ENCODE data around the gene CLNK.
"Not testable (repeated sequence)": the region's sequence is repeated elsewhere in the genome, so short reads cannot be mapped to it uniquely, and the experiment has no call there.

CLNK gene

DNA sequence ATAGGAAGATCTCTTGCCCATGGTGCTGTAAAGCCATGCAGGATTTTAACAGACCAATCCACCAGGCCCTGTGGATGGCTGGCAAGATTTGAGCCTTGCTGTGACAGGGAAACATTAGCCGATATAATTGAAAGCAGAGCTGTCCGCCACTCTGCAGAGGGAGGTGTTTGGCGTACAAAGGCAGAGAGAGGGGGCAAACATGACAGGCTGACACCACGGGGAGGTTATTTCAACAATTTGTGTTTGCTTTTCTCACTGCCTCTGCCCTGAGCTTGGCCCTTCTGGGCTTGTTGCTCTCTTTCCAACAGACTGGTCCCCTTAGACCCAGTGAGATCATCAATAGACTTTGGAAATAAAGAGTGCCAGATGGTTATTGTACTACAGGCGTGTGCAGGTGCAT lies 59.4 kb downstream of the CLNK start:
- Mint-ChIP-seq H3K9me3 (no peaks in the 10 kb centered on the region), H3K27me3 (peaks cover 5% of the 10 kb centered on the region), H3K4me1 (ENCODE audit: low read depth) (no peaks in the 10 kb centered on the region), H3K36me3 (ENCODE audit: low read depth) (no peaks in the 10 kb centered on the region), H3K4me3 (no peak overlapping the region), H3K27ac (no peak overlapping the region)
- intact Hi-C loops (cut with micrococcal nuclease): no loop called here

DNA sequence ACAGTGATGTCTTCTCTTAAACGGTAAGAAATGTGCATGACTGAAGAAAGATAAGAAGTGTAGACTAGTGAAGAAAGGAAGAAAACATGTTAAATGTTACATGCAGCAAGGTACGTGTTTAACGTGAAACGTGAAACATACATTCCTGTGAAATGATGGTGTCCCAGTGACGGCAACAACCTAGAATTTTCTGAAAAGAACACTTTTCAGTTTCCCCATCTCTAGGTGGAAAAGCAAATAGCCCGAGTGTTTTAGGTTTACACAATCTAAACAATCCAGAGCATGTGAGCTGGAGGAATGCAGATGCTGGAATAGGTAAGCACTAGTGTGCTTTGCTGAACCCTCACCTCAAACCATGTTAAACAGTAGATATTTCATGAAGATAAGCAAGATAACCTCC lies 60.7 kb downstream of the CLNK start:
- H3K27me3 Mint-ChIP-seq: peaks cover 3% of the 10 kb centered on the region
- no peaks in the 10 kb centered on the region for H3K4me1 Mint-ChIP-seq (ENCODE audit: low read depth)
- H3K36me3 Mint-ChIP-seq (ENCODE audit: low read depth): no peaks in the 10 kb centered on the region
- no peaks in the 10 kb centered on the region for H3K9me3 Mint-ChIP-seq
- intact Hi-C loops (cut with micrococcal nuclease): no loop called here
- no peak overlapping the region for H3K4me3 Mint-ChIP-seq
- H3K27ac Mint-ChIP-seq: no peak overlapping the region

DNA sequence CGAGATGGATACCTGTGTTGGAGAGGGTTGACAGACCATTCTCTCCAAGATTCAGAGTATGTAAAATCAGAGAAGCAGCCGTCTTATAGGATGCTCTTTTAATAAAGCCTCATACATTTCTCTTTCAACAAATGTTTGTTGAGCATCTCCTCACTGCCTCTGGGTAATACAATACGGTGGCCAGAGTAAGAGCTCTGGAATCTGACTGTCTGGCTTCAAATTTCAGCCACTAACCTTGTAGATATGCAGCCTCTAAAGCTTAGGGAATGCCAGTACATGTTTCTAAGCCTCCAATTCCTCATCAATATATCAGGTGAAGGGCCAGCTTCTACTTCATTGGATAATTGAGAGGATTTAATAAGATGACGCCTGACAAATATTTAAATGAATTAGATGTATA lies 61.3 kb downstream of the CLNK start:
- intact Hi-C loops (cut with micrococcal nuclease): no loop called here
- no peaks in the 10 kb centered on the region for H3K36me3 Mint-ChIP-seq (ENCODE audit: low read depth)
- no peak overlapping the region for H3K27ac Mint-ChIP-seq
- no peak overlapping the region for H3K4me3 Mint-ChIP-seq
- H3K9me3 Mint-ChIP-seq: no peaks in the 10 kb centered on the region
- no peaks in the 10 kb centered on the region for H3K4me1 Mint-ChIP-seq (ENCODE audit: low read depth)
- H3K27me3 Mint-ChIP-seq: peaks cover 1% of the 10 kb centered on the region

DNA sequence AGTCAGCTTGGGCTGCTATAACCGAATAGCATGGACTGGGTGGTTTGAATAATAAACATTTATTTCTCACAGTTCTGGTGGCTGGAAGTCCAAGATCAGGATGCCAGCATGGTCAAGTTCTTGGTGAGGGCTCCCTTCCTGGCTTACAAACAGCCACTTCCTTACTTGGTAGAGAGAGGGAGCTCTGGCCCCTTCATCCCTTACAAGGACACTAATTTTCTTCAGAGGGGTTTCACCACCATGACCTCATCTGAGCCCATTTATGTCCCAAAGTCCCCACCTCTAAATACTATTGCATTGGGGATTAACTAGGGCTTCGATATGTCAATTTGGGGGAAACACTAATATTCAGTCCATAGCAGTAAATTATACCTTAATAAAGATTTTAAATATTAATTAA lies 61.8 kb downstream of the CLNK start:
- Mint-ChIP-seq H3K9me3 (no peaks in the 10 kb centered on the region), H3K27ac (no peak overlapping the region), H3K27me3 (peaks cover 1% of the 10 kb centered on the region), H3K4me1 (ENCODE audit: low read depth) (no peaks in the 10 kb centered on the region), H3K36me3 (ENCODE audit: low read depth) (no peaks in the 10 kb centered on the region), H3K4me3 (no peak overlapping the region)
- intact Hi-C loops (cut with micrococcal nuclease): no loop called here

DNA sequence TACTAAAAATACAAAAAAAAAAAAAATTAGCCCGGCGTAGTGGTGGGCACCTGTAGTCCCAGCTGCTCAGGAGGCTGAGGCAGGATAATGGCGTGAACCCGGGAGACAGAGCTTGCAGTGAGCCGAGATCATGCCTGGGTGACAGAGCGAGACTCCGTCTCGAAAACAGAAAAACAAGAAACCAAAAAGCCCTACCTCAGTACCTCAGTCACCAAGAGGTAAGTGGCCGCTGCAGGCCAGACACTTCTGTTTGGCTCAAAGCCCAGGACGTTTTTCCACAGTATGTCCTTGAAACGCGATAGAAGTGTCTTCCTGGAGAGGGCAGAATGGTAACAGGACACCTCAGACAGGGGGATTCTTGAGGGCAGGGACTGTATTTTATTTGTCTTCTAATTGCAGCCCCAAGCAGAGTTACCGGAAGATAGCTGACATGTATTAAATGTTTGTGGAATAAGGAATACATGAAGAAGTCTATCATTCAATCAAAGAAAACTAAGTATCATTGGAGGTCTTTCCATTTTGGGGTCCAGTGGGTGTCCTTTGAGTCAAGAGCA lies 63.6 kb downstream of the CLNK start:
- Mint-ChIP-seq H3K36me3 (ENCODE audit: low read depth) (no peaks in the 10 kb centered on the region), H3K27me3 (peaks cover 1% of the 10 kb centered on the region), H3K9me3 (no peaks in the 10 kb centered on the region), H3K4me3 (no peak overlapping the region), H3K4me1 (ENCODE audit: low read depth) (no peaks in the 10 kb centered on the region), H3K27ac (no peak overlapping the region)
- intact Hi-C loops (cut with micrococcal nuclease): no loop called here

DNA sequence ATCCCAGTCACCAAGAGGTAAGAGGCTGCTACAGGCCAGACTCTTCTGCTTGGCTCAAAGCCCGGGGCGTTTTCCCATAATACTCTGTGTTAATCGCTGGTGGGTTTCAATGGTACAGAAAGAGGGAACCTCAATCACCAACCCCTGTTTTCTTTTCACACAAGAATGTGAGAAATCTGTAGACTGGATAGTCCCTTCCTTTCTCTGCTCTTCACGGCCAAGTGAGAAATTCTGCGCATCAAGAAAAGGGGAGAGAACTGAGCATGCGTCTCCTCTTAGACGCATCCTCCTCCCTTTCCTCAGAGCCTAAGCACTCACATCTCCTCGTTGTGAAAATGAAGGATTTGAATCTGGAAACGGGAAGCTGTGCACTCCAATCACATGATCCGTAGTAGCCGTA lies 64.7 kb downstream of the CLNK start:
- H3K36me3 Mint-ChIP-seq (ENCODE audit: low read depth): no peaks in the 10 kb centered on the region
- H3K9me3 Mint-ChIP-seq: no peaks in the 10 kb centered on the region
- no peak overlapping the region for H3K27ac Mint-ChIP-seq
- intact Hi-C loops (cut with micrococcal nuclease): no loop called here
- no peaks in the 10 kb centered on the region for H3K4me1 Mint-ChIP-seq (ENCODE audit: low read depth)
- H3K27me3 Mint-ChIP-seq: peaks cover 1% of the 10 kb centered on the region
- no peak overlapping the region for H3K4me3 Mint-ChIP-seq

DNA sequence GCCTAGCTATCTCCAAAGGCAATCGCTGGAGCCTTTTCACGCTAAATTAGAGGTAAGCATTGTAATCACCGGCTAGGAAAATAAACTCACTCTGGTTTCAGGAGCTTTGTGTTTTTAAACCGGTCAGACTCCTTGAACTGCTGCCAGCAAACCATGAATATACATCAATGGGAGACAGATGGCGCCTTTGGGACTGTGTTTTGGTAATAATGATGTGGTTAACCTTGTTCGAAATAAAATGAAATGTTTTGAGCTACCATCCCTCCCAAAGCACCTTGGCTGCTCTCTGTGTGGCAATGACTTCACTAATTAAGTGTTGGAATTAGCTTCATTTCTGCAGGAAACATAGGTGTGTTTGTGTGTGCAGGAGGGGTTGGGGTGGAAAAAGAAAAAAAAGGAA lies 65.3 kb downstream of the CLNK start:
- intact Hi-C loops (cut with micrococcal nuclease): no loop called here

DNA sequence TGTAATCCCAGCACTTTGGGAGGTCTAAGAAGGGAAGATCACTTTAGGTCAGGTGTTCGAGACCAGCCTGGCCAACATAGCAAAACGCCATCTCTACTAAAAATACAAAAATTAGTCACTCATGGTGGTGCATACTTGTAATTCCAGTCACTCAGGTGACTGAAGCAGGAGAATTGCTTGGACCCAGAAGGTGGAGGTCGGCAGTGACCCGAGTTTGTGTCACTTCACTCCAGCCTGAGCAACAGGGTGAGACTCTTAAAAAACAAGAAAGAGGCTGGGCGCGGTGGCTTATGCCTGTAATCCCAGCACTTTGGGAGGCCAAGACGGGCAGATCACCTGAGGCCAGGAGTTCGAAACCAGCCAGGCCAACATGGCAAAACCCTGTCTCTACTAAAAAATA lies 69.6 kb downstream of the CLNK start:
- H3K4me3 Mint-ChIP-seq: not testable (repeated sequence)

More for the DNA sequence above, 65.3 kb downstream of the CLNK start:
- Mint-ChIP-seq H3K9me3 (no peaks in the 10 kb centered on the region), H3K27ac (no peak overlapping the region), H3K27me3 (peaks cover 1% of the 10 kb centered on the region), H3K4me3 (no peak overlapping the region), H3K36me3 (ENCODE audit: low read depth) (no peaks in the 10 kb centered on the region), H3K4me1 (ENCODE audit: low read depth) (no peaks in the 10 kb centered on the region)

DNA sequence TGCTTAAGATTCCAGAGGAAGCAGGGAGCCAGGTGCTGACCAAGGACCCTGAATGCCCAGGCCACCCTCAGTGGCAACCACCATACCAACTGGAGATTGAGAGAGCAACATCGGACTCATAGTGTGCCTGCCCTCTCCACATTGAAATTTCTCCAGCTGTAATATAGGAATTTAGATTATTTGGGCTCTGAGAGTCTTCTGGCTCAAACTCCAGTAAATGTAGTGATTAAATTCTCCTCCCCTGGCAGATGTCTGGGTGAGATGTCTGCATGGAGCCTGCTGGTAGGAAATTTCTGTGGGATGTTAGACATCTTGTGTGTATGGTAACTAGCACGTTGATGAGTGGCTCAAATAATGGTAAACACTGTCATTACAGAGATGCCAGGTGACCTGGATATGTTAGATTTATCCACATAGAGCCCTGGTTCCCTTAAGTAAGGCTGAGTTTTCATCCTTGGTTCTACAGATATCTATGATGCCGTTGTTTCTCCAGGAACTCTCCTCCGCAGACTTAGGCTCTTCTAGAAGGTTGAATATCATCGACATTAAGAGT lies 70.6 kb downstream of the CLNK start:
- intact Hi-C loops (cut with micrococcal nuclease): no loop called here

More for the DNA sequence above, 69.6 kb downstream of the CLNK start:
- H3K27ac Mint-ChIP-seq; H3K9me3 Mint-ChIP-seq; H3K27me3 Mint-ChIP-seq; H3K4me1 Mint-ChIP-seq (ENCODE audit: low read depth); intact Hi-C loops (cut with micrococcal nuclease); H3K36me3 Mint-ChIP-seq (ENCODE audit: low read depth): not testable (repeated sequence)

DNA sequence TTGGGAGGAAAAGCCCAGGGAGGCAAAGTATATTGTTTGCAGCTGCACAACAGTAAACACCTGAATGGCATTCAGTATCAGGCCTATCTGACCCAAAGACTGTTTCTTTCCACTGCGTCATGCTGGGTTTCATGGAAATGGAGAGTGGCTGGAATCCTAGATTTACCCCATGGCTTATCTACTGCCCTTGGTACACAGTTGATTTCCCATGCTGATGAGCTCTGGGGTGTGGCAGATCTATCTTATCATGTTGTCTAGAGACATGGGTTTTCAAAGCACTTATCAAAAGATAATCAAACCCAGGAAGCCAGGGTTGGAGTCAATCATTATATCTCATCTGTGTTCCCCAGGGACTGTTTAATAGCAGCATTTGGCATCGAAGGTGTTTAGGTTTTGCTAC lies 72.1 kb downstream of the CLNK start:
- no peaks in the 10 kb centered on the region for H3K4me1 Mint-ChIP-seq (ENCODE audit: low read depth)
- H3K36me3 Mint-ChIP-seq (ENCODE audit: low read depth): no peaks in the 10 kb centered on the region
- H3K27ac Mint-ChIP-seq: no peak overlapping the region
- H3K4me3 Mint-ChIP-seq: no peak overlapping the region
- no peaks in the 10 kb centered on the region for H3K9me3 Mint-ChIP-seq
- no peaks in the 10 kb centered on the region for H3K27me3 Mint-ChIP-seq
- intact Hi-C loops (cut with micrococcal nuclease): no loop called here

More for the DNA sequence above, 70.6 kb downstream of the CLNK start:
- Mint-ChIP-seq H3K4me3 (no peak overlapping the region), H3K36me3 (ENCODE audit: low read depth) (no peaks in the 10 kb centered on the region), H3K9me3 (no peaks in the 10 kb centered on the region), H3K4me1 (ENCODE audit: low read depth) (no peaks in the 10 kb centered on the region), H3K27me3 (no peaks in the 10 kb centered on the region), H3K27ac (no peak overlapping the region)

DNA sequence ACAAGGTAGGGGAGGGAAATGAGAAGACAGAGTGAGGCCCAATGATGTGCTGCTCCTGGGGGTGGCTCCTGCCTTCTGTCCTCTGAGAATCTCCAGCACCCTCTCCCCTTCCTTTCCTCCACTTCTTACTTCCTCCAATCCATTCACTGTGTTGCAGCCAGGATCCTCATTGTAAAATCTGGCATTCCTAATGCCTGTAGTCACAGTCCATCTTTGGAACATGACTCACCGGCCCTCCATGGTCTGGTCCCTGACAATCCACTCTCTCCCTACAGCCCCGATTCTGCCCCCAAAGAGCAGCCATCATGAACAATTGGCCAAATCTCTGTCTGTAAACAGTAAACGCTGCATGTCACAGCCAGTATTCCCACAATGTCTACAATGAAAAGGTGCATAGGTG lies 72.9 kb downstream of the CLNK start:
- no peak overlapping the region for H3K27ac Mint-ChIP-seq
- H3K36me3 Mint-ChIP-seq (ENCODE audit: low read depth): no peaks in the 10 kb centered on the region
- intact Hi-C loops (cut with micrococcal nuclease): no loop called here
- H3K27me3 Mint-ChIP-seq: no peaks in the 10 kb centered on the region
- H3K9me3 Mint-ChIP-seq: no peaks in the 10 kb centered on the region
- no peaks in the 10 kb centered on the region for H3K4me1 Mint-ChIP-seq (ENCODE audit: low read depth)
- no peak overlapping the region for H3K4me3 Mint-ChIP-seq

DNA sequence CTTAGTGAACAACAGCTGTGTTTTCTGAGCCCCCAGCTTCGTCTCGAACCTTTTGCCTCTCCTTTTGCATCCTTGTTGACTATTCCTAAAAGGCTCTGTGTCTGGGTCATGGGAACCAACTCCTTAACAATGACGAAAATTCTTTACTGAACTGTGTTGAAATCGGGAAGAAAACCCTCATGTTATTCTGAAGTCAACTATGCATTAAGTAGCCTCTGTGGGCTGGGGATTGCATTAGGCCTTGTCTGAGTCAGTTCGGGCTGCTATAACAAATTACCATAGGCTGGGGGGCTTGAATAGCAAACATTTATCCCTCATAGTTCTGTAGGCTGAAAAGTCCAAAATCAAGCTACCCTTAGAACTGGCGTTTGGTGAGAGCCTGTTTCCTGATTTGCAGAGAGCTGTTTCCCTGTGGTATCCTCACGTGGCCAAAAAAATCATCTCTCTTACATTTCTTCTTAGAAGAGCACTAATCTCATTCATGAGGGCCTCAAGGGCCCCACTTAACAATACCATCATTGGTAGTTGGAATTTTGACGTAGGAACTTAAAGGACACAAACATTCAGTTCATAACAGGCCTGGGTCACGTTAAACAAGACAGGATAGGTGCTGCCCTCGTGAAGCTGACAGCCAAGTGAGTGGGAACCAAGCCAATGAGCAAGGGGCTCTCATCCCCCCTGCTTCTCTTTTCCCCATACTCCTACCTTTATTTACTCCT lies 75.9 kb downstream of the CLNK start:
- Mint-ChIP-seq H3K9me3 (no peaks in the 10 kb centered on the region), H3K27me3 (no peaks in the 10 kb centered on the region), H3K27ac (no peak overlapping the region), H3K4me3 (no peak overlapping the region), H3K4me1 (ENCODE audit: low read depth) (no peaks in the 10 kb centered on the region), H3K36me3 (ENCODE audit: low read depth) (no peaks in the 10 kb centered on the region)
- intact Hi-C loops (cut with micrococcal nuclease): no loop called here

DNA sequence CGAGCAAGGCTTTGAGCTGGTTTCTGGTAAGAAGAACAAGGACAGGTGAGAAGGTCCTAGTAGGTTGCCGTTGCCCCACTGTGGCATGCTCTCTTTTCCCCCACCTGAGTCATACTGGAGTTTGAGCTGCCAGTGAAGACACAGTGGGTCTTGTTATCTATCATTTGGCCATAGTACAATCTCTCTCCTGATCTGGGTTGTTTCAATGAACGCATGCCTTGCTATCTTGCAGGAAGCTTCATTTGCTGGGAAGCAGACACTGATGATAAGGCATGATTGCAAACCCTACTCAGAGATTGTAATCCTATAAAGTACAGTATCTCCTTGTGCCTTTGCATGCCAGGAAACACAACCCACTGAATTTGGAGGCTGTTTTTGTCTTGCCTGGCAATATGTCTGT lies 77.4 kb downstream of the CLNK start:
- no peaks in the 10 kb centered on the region for H3K4me1 Mint-ChIP-seq (ENCODE audit: low read depth)
- no peak overlapping the region for H3K4me3 Mint-ChIP-seq
- H3K9me3 Mint-ChIP-seq: no peaks in the 10 kb centered on the region
- no peak overlapping the region for H3K27ac Mint-ChIP-seq
- intact Hi-C loops (cut with micrococcal nuclease): no loop called here
- H3K27me3 Mint-ChIP-seq: no peaks in the 10 kb centered on the region
- H3K36me3 Mint-ChIP-seq (ENCODE audit: low read depth): no peaks in the 10 kb centered on the region

DNA sequence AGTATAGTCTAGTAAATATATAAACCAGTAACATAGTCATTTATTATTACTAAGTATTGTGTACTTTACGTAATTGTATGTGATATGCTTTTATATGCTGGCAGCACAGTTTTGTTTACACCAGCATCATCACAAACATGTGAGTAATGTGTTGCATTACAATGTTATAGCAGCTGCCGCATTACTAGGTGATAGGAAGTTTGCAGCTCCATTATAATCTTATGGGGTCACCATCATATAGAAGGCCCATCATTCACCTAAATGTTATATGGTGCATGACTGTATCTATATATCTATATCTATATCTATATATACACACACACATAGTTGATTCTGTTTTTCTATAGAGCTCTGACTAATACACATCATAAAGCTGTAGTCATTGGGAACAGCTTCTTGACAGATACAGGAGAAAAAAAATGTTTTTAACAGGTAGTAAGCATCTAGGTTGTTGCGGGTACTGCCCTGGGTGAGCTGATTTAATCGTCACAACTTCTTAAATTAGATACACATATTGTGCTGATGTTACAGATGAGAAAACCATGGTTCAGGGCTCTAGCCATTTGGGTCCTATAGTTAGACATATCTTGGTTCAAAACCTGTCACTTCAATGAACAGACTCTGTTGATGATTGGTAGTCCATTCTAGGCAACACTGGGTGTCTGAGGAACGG lies 77.9 kb downstream of the CLNK start:
- no peaks in the 10 kb centered on the region for H3K4me1 Mint-ChIP-seq (ENCODE audit: low read depth)
- intact Hi-C loops (cut with micrococcal nuclease): no loop called here
- no peaks in the 10 kb centered on the region for H3K27me3 Mint-ChIP-seq
- H3K9me3 Mint-ChIP-seq: no peaks in the 10 kb centered on the region
- H3K4me3 Mint-ChIP-seq: no peak overlapping the region
- no peaks in the 10 kb centered on the region for H3K36me3 Mint-ChIP-seq (ENCODE audit: low read depth)
- H3K27ac Mint-ChIP-seq: no peak overlapping the region
